ENCODE results near the gene HEATR5A. TPM values are rescaled to one million over a fixed set of nuclear protein-coding genes. Genes with fewer than 3 reads are reported as not detected.
"Not testable (repeated sequence)": the region's sequence is repeated elsewhere in the genome, so short reads cannot be mapped to it uniquely, and the experiment has no call there.

The HEATR5A gene
- total and polyA plus RNA-seq, 9 of the 15 experiments (the other 6 are each of a cell fraction or from before 2014, with no cell fraction given) = 8.0 to 50.9 (median 23.0) TPM

DNA sequence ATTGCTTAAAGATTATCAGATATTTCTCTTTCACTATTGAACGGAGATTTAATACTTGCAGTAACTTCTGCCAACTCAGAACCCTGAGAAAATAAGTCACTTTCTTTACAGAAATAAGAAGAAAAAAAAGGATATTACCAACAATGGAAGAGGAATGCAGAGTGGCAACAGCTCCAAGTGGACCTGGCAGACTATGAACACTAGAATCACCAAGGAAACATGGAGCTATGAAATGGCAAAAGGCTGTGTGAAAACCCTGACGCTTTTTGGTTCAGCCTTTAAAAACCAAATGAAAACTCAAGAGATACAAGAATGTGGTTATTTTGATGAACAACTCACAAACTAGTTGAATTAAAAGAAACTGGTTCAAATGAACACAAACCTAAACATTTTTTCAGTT is 19.2 kb upstream of the HEATR5A start:
- in situ Hi-C loops (cut with MboI) = no loop called here
- H3K4me1 ChIP-seq (replicated peaks in 1 of 2; ENCODE audit: control insufficient read depth in 2 of 2, insufficient read depth in 2 of 2, low read length in 2 of 2) = no peaks in the 10 kb centered on the region
- no peaks in the 10 kb centered on the region for H4K20me1 ChIP-seq (replicated peaks; ENCODE audit: control insufficient read depth, insufficient read depth, low read length)
- no peaks in the 10 kb centered on the region for H3K9me3 ChIP-seq (replicated peaks; ENCODE audit: control insufficient read depth, insufficient read depth, low read depth, low read length)
- ChIA-PET CTCF (ENCODE audit: low intra/inter-chr PET ratio) (no interaction called here), POLR2A (no interaction called here)
- no peaks in the 10 kb centered on the region for H3K79me2 ChIP-seq (ENCODE audit: control insufficient read depth, insufficient read depth, low read length)
- H3K4me2 ChIP-seq (ENCODE audit: insufficient read depth, low read length) = no peak overlapping the region
- no peak for TF ChIP-seq U2AF1 (optimal IDR thresholded peaks at IDR 0.05; ENCODE audit: low read depth, low read length)
- no peak for TF ChIP-seq YBX1 (IDR thresholded peaks at IDR 0.05)
- no peaks in the 10 kb centered on the region for H3K9me1 ChIP-seq (ENCODE audit: control insufficient read depth, insufficient read depth, low read length)
- H2AFZ ChIP-seq (ENCODE audit: low read depth, low read length) = no peak overlapping the region
- no peaks in the 10 kb centered on the region for H3K27me3 ChIP-seq (ENCODE audit: control insufficient read depth in 2 of 2, insufficient read depth in 2 of 2, low read length in 2 of 2)
- no peak overlapping the region for H3K4me3 ChIP-seq
- no peak for DNase-seq (ENCODE audit: extremely low read depth in 1 of 4, low spot score in 3 of 4)
- FAIRE-seq = no peak
- 82% methylated on average over 2 of the region's 2 CpGs for WGBS (ENCODE audit: insufficient coverage, low coverage, missing lambda C conversion rate)
- H3K27ac ChIP-seq (ENCODE audit: extremely low read depth, low read depth, low read length) = no peak overlapping the region
- H3K9ac ChIP-seq (ENCODE audit: insufficient read depth in 1 of 2, low read depth in 2 of 2, low read length in 2 of 2) = no peak overlapping the region
- intact Hi-C loops (cut with micrococcal nuclease) = no loop called here
- BruUV-seq (replicated peaks) = no TSS peak
- no peak for ATAC-seq
- no peaks in the 10 kb centered on the region for H3K36me3 ChIP-seq (ENCODE audit: control insufficient read depth, insufficient read depth, low read length)

DNA sequence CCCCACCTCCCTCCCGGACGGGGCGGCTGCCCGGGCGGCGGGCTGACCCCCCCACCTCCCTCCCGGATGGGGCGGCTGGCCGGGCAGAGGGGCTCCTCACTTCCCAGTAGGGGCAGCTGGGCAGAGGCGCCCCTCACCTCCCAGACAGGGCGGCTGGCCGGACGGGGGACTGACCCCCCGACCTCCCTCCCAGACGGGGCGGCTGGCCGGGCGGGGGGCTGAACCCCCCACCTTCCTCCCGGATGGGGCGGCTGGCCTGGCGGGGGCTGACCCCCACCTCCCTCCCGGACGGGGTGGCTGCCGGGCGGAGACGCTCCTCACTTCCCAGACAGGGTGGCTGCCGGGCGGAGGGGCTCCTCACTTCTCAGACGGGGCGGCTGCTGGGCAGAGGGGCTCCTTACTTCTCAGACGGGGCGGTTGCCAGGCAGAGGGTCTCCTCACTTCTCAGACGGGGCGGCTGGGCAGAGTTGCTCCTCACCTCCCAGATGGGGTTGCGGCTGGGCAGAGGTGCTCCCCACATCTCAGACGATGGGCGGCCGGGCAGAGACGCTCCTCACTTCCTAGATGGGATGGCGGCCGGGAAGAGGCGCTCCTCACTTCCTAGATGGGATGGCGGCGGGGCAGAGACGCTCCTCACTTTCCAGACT is 16.8 kb upstream of the HEATR5A start:
- H3K79me2 ChIP-seq (ENCODE audit: control insufficient read depth, insufficient read depth, low read length); in situ Hi-C loops (cut with MboI); H4K20me1 ChIP-seq (replicated peaks; ENCODE audit: control insufficient read depth, insufficient read depth, low read length); DNase-seq (ENCODE audit: extremely low read depth in 1 of 4, low spot score in 3 of 4); H3K9me3 ChIP-seq (replicated peaks; ENCODE audit: control insufficient read depth, insufficient read depth, low read depth, low read length); H3K4me3 ChIP-seq; FAIRE-seq; H3K27me3 ChIP-seq (ENCODE audit: control insufficient read depth in 2 of 2, insufficient read depth in 2 of 2, low read length in 2 of 2); H3K4me1 ChIP-seq (replicated peaks in 1 of 2; ENCODE audit: control insufficient read depth in 2 of 2, insufficient read depth in 2 of 2, low read length in 2 of 2); POLR2A ChIA-PET; H2AFZ ChIP-seq (ENCODE audit: low read depth, low read length); H3K9ac ChIP-seq (ENCODE audit: insufficient read depth in 1 of 2, low read depth in 2 of 2, low read length in 2 of 2); H3K27ac ChIP-seq (ENCODE audit: extremely low read depth, low read depth, low read length); H3K4me2 ChIP-seq (ENCODE audit: insufficient read depth, low read length); CTCF ChIA-PET (ENCODE audit: low intra/inter-chr PET ratio); H3K9me1 ChIP-seq (ENCODE audit: control insufficient read depth, insufficient read depth, low read length); H3K36me3 ChIP-seq (ENCODE audit: control insufficient read depth, insufficient read depth, low read length); BruUV-seq (replicated peaks); intact Hi-C loops (cut with micrococcal nuclease); ATAC-seq: not testable (repeated sequence)
- no CpG with 5 or more reads among the region's 45 CpGs for WGBS (ENCODE audit: insufficient coverage, low coverage, missing lambda C conversion rate)
